C4-2B (cell line): Measurements from ENCODE around the gene CLOCK.
"Not testable (repeated sequence)": the region's sequence is repeated elsewhere in the genome, so short reads cannot be mapped to it uniquely, and the experiment has no call there.

Experiments used
- H3K27ac ChIP-seq: fragments of 450-650 bp; 2 replicates; pipeline ENCODE4 v1.5.1; 2017
- CTCF ChIP-seq: fragments of 450-650 bp; conservative IDR thresholded peaks from 2 replicates; pipeline ENCODE4 v1.5.1; 2017; ENCODE audit warnings: mild to moderate bottlenecking
- ZFX ChIP-seq: fragments of 450-650 bp; IDR thresholded peaks from 2 replicates; pipeline ENCODE4 v1.6.1; 2017

Gene CLOCK

GRCh38 chr4:55546756-55547465 is at the start of gene CLOCK:
Gene CLOCK (minus strand): TSS chr4:55546909. CDS start chr4:55482785, 64,124 bp downstream.
- TF ChIP-seq CTCF, result peak; percentile 56
- no peak for TF ChIP-seq ZFX
- peak within 1 kb of the TSS; percentile 93 for H3K27ac ChIP-seq

- TF ChIP-seq CTCF (no peak), ZFX (no peak)
- no peak within 1 kb of the TSS for H3K27ac ChIP-seq
Observed at GRCh38 chr4:55592014-55592413, 45.3 kb upstream of the CLOCK start, which contains the start of gene PDCL2. Gene PDCL2 (minus strand): TSS chr4:55592245. CDS start chr4:55592109, 136 bp downstream.

- TF ChIP-seq ZFX (no peak), CTCF (no peak)
- H3K27ac ChIP-seq, result no peak overlapping the region
Observed at GRCh38 chr4:55588160-55588559, 41.5 kb upstream of the CLOCK start.

- not testable (repeated sequence) for H3K27ac ChIP-seq
Observed at GRCh38 chr4:55582773-55583172, 36.1 kb upstream of the CLOCK start.

- no peak for TF ChIP-seq ZFX
- TF ChIP-seq CTCF, result no peak
- H3K27ac ChIP-seq, result no peak overlapping the region
Observed at GRCh38 chr4:55578341-55579010, 31.8 kb upstream of the CLOCK start.

- TF ChIP-seq ZFX (no peak), CTCF (no peak)
- H3K27ac ChIP-seq, result no peak overlapping the region
Observed at GRCh38 chr4:55575513-55575912, 28.8 kb upstream of the CLOCK start.

- no peak overlapping the region for H3K27ac ChIP-seq
- TF ChIP-seq CTCF, result no peak
- no peak for TF ChIP-seq ZFX
Observed at GRCh38 chr4:55574252-55574651, 27.5 kb upstream of the CLOCK start.

- TF ChIP-seq ZFX (no peak), CTCF (no peak)
Observed at GRCh38 chr4:55571806-55572205, 25.1 kb upstream of the CLOCK start.

More at GRCh38 chr4:55571806-55572205, 25.1 kb upstream of the CLOCK start:
- H3K27ac ChIP-seq, result no peak overlapping the region
